ENCODE measurements around the gene SLC5A6.
"Not testable (repeated sequence)": the region's sequence is repeated elsewhere in the genome, so short reads cannot be mapped to it uniquely, and the experiment has no call there.

The SLC5A6 gene

DNA sequence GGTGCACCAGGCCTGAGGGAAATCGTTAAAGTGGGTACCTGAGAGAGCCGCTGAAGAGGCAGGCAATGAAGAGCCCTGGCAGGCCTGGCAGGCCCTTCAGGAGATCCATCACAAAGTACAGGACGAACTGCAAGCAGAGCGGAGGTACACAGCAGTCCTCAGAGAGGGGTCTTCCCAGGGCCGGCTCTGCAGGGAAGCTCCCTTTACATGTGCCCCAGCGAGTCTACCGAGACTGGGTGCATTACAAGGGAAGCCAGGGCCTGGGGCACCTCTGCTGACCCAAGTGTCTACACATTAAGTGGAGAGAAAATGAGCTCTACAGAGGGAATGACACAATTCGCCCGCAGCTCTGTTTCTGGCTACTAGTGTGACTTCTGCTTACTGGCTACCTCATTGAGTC is 8.3 kb downstream of the SLC5A6 start:
- DNase-seq: no peak

DNA sequence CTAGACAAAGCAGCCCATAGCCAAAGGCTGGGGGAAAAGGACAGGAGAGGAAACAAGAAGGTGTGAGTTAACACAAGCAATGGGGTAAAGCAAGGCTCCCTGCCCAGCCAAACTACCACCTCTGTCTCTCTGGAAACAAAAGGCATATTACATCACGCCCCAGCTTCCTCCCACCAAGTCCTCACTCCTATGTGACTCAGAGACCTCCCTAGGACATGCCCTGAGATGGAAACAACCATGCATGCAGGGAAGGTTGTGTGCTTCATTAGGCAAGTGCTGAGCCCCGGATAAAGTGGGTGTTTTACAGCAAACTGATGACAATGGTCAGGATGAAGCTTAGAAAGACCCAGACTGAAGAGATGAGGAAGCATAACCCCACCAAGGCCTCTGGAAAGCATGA is 9.2 kb downstream of the SLC5A6 start:
- DNase-seq: no peak

DNA sequence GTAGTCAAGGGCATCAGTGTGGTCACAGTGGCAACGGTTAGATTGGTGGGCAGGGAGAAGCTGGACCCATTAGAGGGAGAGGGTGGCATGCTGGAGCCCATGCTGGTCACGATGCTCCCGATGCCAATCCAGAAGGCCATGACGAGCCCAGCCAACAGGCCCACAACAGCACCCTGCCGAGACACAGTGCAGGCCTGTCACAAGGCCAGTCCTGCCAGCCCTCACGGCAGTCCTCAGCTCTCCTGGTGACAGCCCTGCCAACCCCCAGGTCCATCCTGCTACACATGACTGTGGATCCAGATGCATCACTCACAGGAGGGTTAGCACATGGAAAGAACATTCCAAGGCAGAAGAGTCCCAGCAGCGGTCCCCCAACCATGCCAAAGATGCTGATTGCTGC is 10.4 kb downstream of the SLC5A6 start:
- DNase-seq: no peak

DNA sequence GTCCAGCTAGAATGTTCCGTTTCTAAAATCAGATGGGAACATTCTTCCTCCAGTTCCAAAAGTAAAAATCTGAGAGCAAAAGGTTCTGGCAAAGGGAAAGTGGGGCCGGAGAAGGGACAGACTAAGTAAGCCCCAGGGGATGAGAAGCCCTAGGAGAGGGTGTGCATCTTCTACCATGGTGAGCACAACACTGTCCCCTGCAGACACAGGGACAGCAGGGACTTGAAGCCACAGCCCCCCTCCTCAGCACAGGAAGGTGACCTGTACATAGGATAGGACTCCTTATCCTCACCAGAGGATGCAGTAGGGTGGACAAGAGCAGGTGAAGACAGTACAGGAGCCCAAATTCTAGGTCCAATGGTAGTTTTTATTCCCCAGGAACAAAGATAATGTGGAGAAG is 12.8 kb downstream of the SLC5A6 start:
- DNase-seq: no peak

GRCh38 chr2:27198627-27199026 is 13.4 kb downstream of the SLC5A6 start:
- no peak for DNase-seq

GRCh38 chr2:27198068-27198467 is 14.0 kb downstream of the SLC5A6 start:
- not testable (repeated sequence) for DNase-seq

- not testable (repeated sequence) for DNase-seq
Observed at GRCh38 chr2:27195799-27196198, 16.3 kb downstream of the SLC5A6 start.

GRCh38 chr2:27194538-27195354 is 17.3 kb downstream of the SLC5A6 start:
- no peak for DNase-seq

DNA sequence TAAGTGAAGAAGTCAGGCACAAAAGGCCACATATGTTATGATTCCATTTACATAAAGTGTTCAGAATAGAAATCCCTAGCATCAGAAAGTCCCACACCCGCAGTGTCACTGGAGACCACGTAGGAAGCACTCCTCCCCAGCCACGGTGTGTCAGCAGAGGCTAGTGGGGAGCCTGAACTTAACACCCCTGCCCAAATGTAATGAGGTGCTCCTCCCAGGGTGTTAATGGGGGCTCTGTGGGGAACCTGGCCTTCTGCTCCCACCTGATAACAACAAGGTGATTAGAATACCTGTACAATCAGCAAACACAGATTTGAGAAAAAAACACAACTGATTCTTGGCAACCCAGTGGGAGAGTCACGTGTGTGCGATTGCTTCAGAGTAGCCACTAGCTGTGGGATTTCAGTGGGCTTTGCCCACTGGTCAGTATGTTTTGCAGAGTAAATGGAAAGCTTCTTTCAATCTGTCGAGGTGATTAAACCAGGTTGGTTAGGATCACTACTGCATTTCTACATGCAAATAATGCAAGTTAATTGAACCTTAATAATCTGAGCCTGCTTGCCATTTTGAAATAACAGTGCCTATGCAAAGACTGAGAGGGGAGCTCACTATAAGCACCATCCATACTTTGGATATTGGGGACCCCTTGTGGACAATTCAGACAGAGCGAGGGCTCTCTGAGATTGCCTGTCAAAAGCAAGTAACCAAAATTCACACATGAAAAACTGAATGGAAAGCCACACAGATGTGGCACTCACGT is 20.8 kb downstream of the SLC5A6 start:
- no peak for DNase-seq

- DNase-seq: no peak
Observed at GRCh38 chr2:27189989-27190388, 22.1 kb downstream of the SLC5A6 start.

- no peak for DNase-seq
Observed at GRCh38 chr2:27186613-27187345, 25.3 kb downstream of the SLC5A6 start.

DNA sequence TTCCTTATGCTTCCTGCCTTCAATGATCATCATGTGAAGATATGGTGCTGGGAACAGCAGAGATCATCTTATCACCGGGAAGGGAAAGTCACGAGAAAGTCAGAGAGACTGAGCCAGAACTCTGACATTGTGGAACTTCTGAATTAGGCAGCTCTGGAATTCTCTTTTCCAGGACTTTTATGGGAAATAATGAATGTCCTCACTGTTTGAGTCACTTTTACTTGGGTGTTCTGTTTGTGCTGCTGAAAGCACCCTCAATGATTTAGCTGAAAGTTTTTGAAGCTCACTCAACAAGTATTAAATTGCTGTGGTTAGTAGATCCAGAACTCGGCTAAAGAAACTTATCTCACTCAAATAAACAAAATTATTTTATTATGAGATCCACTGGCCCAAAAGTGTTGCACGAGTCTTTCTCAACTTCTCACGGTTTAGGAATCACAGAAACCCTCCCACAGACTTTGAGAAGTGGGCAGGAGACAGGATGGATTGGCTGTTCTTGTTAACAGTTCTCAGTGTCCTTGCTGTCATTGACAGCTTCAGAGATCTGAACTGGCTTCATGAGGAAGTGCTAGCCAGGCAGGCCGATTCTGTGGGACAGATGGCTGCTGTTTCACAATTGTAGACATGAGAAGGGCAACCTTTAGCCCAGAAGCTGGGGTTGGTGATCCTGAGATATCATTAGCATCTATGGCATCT is 26.6 kb downstream of the SLC5A6 start:
- no peak for DNase-seq

DNA sequence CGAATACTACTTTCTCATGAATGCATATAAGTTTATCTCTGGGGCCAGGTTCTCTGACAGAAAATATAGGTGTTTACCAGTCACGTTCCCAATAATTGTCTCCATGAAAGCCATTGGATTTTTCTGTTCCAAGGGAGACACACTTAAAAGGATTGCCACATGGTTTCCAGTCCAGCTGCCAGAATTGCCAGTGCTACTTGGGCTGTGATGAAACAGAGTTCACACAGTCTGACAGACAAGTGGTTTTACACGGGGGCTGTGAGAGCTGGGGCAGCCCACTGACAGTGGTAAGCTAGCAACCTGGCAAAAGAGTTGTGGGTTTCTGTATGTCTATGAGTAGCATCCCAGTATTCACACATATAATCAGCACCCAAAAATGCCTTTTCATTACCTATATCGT is 28.0 kb downstream of the SLC5A6 start:
- DNase-seq: no peak

GRCh38 chr2:27182346-27182745 is 29.7 kb downstream of the SLC5A6 start:
- DNase-seq: no peak

- DNase-seq: no peak
Observed at GRCh38 chr2:27179344-27180000, 32.6 kb downstream of the SLC5A6 start.

DNA sequence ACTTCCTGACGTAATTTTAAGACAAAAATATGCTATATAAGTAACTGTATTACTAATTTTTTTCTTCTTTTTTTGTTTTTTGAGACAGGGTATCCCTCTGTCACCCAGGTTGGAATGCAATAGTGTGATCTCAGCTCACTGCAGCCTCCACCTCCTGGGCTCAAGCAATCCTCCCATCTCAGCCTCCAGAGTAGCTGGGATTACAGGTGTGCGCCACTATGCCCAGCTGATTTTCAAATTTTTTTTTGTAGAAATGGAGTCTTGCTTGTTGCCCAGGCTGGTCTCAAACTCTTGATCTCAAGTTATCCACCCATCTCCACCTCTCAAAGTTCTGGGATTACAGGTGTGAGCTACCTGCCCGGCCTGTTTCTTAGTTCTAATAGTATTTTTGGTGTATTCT is 33.6 kb downstream of the SLC5A6 start:
- no peak for DNase-seq

DNA sequence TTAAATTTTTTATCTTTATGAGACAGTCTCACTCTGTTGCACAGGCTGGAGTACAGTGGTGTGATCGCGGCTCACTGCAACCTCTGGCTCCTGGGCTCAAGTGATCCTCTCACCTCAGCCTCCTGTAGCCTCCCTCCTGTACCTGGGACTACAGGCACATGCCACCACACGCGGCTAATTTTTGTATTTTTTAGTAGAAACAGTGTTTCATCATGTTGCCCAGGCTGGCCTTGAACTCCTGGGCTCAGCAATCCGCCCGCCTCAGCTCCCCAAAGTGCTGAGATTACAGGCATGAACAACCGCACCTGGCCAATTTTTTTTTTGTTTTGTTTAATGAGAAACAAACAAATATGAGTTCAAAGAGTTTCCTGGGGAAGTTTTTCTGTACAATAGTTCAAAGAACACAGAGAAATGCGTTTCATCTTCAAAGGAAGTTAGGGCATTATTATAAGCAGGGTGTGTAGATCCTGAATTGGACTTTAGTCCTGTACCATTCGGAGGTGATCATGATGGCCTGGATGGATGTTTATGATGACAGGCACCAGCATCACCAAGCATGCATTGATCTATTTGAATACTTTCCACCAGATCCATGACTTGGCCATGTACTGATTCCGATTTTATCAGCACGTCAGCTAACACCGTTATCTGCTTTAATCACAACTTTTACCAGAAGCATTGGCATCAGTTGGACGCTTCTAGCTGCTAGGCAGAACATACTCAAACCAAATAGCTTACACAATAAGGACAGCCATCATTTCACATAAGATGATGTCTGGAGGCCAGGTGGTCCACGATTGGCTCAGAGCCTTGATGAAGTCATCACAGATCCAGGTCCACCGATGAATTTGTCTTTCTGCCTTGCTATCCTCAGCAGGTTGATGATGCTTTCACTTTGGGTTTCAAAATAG is 34.4 kb downstream of the SLC5A6 start:
- no peak for DNase-seq

DNA sequence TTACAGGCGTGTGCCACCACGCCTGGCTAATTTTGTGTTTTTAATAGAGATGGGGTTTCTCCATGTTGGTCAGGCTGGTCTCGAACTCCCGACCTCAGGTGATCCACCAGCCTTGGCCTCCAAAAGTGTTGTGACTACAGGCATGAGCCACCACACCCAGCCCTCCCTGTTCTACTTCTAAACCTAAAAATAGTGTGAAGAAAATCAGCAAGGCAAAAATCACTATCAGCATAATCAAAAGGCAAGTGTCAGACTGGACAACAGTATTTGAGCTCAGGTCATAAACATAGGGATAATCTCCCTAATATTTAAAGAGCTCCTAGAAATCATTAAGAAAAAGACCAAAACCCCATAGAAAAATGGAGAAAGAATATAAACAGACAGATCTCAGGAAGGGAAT is 36.3 kb downstream of the SLC5A6 start:
- DNase-seq: not testable (repeated sequence)

DNA sequence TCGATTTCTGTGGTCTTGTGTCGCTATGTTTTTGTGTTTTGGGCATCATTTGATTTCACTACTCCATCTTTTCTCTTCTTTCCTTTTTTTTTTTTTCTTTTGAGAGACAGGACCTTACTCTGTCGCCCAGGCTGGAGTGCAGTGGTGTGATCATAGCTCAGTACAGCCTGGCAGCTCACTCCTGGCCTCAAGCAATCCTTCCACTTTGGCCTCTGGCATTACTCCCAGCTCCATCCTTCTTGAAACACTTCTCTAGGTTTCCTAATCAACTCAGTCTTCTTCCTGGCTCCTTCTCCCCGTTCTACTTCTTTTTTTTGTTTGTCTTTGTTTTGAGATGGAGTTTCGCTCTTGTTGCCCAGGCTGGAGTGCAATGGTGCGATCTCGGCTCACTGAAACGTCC is 36.7 kb downstream of the SLC5A6 start:
- no peak for DNase-seq

DNA sequence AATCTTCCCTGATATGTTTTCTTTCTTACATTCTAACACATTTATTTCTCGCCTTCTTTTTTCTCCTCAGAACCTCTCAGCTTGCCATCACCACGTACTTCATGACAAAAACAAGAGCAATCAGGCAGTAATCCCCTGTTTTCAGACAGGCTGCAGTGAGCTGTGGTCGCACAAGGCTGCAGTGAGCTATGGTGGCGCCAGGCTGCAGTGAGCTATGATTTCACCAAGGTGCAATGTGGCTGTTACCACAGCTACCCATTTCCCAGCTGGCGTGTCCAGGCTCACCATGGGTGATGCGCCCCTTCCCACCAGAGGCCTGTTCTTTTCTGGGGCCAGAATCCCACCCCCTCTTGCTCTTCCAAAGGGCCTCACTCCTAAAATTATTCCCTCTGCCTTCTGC is 37.4 kb downstream of the SLC5A6 start:
- no peak for DNase-seq

GRCh38 chr2:27171351-27171848 is 40.7 kb downstream of the SLC5A6 start:
- no peak for DNase-seq
